Ovary (tissue), 3 donors: ENCODE results near the gene PLBD2.

Source experiments
- POLR2A ChIP-seq: fragments of 450-650 bp; IDR thresholded peaks from one replicate; pipeline ENCODE4 v1.6.1; 2017; ENCODE audit warnings: antibody characterized with exemption, mild to moderate bottlenecking, moderate library complexity
- TF ChIP-seq, protein P1 (sequence below), 3 donors: fragments of 450-650 bp in 2 of 3; fragments of 200-600 bp in 1 of 3; IDR thresholded peaks; one replicate each; pipeline versions ENCODE4 v1.5.1 to v1.8.0; 2016 to 2022; ENCODE audit warnings: antibody characterized with exemption in 3 of 3, mild to moderate bottlenecking in 1 of 3
- donor health status: DM: no; HTN: no; CAD: no.

DNA sequence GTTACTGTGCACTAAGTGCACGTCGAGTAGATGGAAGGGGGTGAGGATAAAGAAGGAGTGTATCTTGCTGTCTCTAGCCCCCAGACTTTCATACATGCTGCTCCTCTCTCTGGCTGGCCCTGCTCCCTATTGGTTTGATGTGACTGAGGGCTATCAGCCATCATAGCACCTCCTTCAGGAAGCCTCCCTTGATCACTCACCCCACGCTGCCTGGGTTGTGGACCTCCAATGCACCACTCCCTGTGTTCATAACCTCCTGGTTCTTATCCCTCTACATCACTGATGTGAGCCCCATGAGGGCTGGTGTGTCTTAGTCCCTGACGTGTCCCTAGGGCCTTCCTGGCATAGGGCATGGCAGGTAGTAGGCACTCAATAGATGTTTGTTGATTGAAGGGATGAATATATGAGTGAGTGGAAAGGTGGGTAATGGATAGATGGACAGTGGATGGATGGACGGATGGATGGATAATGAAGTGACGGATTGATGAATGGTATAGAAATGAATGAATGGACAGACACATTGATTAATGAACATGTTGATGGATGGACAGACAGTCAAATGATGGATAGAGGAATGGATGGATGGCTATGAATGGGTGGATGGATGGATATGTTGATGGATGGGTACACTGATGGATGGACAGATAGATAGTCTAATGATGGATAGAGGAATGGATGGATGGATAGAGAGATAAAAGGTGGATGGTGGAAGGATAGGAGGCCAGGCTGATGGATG, 78.8 kb downstream of the PLBD2 start:
- TF ChIP-seq, protein P1, sequence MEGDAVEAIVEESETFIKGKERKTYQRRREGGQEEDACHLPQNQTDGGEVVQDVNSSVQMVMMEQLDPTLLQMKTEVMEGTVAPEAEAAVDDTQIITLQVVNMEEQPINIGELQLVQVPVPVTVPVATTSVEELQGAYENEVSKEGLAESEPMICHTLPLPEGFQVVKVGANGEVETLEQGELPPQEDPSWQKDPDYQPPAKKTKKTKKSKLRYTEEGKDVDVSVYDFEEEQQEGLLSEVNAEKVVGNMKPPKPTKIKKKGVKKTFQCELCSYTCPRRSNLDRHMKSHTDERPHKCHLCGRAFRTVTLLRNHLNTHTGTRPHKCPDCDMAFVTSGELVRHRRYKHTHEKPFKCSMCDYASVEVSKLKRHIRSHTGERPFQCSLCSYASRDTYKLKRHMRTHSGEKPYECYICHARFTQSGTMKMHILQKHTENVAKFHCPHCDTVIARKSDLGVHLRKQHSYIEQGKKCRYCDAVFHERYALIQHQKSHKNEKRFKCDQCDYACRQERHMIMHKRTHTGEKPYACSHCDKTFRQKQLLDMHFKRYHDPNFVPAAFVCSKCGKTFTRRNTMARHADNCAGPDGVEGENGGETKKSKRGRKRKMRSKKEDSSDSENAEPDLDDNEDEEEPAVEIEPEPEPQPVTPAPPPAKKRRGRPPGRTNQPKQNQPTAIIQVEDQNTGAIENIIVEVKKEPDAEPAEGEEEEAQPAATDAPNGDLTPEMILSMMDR (IDR thresholded peaks at IDR 0.05) = no peak
- TF ChIP-seq POLR2A = no peak
